Measurements from ENCODE around the gene WDR55. TPM values are rescaled to one million over a fixed set of nuclear protein-coding genes. Genes with fewer than 3 reads are reported as not detected.
"Not testable (repeated sequence)": the region's sequence is repeated elsewhere in the genome, so short reads cannot be mapped to it uniquely, and the experiment has no call there.

The WDR55 gene
- 10 to 100 TPM; 33.3 to 76.6 (median 36.1) TPM for total RNA-seq

GRCh38 chr5:140664359-140665119 is at the start of gene WDR55:
WDR55 (plus strand) TSS chr5:140664904; CDS start chr5:140664913, 9 bp downstream.
- Histone ChIP-seq H3K4me1 (peaks cover 12 to 27% (median 13%) of the 10 kb centered on the region in 4 donors), H3K27me3 (no peaks in the 10 kb centered on the region), H3K4me3 (peak within 1 kb of the TSS; percentile 73 to 87 (median 79)), H3K9me3 (no peaks in the 10 kb centered on the region), H3K36me3 (peaks cover 0 to 38% (median 18%) of the 10 kb centered on the region in 4 donors), H3K27ac (peak within 1 kb of the TSS; percentile 88 to 95 (median 94))
- DNase-seq, result peak; percentile 98
- intact Hi-C loops (cut with DNase I; ENCODE audit: low total_unique reads) (no loop called here), in situ Hi-C loops (cut with MboI; ENCODE audit: low pct_ligation_motif_present in 1 of 4, low pct_unique_long_range_greater_than_20kb in 1 of 4, low sequenced_read_pairs in 3 of 4) (loop anchor here in 1 of 4 donors (25.0 kb wide), 2 partner anchors 102 to 277 kb away; partner anchors contain the start of genes APBB3, SLC35A4 and SRA1)
- WGBS, 2 donors (ENCODE audit: low coverage in 1 of 2), result 0 to 2% methylated on average over 6 to 50 of the region's 54 CpGs
- TF ChIP-seq EP300 (IDR thresholded peaks at IDR 0.05; ENCODE audit: low read depth), result peak; percentile 1
- peak; percentile 93 for TF ChIP-seq POLR2A (IDR thresholded peaks at IDR 0.05)
- peak; percentile 92 to 98 (median 97) for TF ChIP-seq POLR2AphosphoS5 (IDR thresholded peaks at IDR 0.05)
- TF ChIP-seq CTCF (IDR thresholded peaks at IDR 0.05), result no peak

- no peak for TF ChIP-seq EP300 (IDR thresholded peaks at IDR 0.05; ENCODE audit: low read depth)
- TF ChIP-seq POLR2AphosphoS5 (IDR thresholded peaks at IDR 0.05), result no peak
- no peak for TF ChIP-seq POLR2A (IDR thresholded peaks at IDR 0.05)
- no peak for TF ChIP-seq CTCF (IDR thresholded peaks at IDR 0.05)
- Histone ChIP-seq H3K27me3 (no peaks in the 10 kb centered on the region), H3K36me3 (no peaks in the 10 kb centered on the region), H3K4me3 (no peak overlapping the region), H3K9me3 (no peaks in the 10 kb centered on the region), H3K4me1 (no peaks in the 10 kb centered on the region), H3K27ac (no peak overlapping the region)
- no peak for DNase-seq
- 64 to 80% methylated on average over 3 of the region's 3 CpGs for WGBS, 2 donors (ENCODE audit: low coverage in 1 of 2)
- in situ Hi-C loops (cut with MboI; ENCODE audit: low pct_ligation_motif_present in 1 of 4, low pct_unique_long_range_greater_than_20kb in 1 of 4, low sequenced_read_pairs in 3 of 4) (no loop called here), intact Hi-C loops (cut with DNase I; ENCODE audit: low total_unique reads) (no loop called here)
These were observed 42.4 kb upstream of the WDR55 start for GRCh38 chr5:140622301-140622700.

- H3K27me3 ChIP-seq; intact Hi-C loops (cut with DNase I; ENCODE audit: low total_unique reads); in situ Hi-C loops (cut with MboI; ENCODE audit: low pct_ligation_motif_present in 1 of 4, low pct_unique_long_range_greater_than_20kb in 1 of 4, low sequenced_read_pairs in 3 of 4); H3K4me3 ChIP-seq; H3K27ac ChIP-seq; H3K4me1 ChIP-seq; H3K36me3 ChIP-seq; H3K9me3 ChIP-seq; DNase-seq: not testable (repeated sequence)
These were observed 41.6 kb upstream of the WDR55 start for GRCh38 chr5:140623061-140623460.

- WGBS, 2 donors (ENCODE audit: low coverage in 1 of 2), result 85 to 89% methylated on average over 3 to 10 of the region's 10 CpGs
- H3K4me3 ChIP-seq; DNase-seq; H3K9me3 ChIP-seq; H3K27me3 ChIP-seq; H3K36me3 ChIP-seq; in situ Hi-C loops (cut with MboI; ENCODE audit: low pct_ligation_motif_present in 1 of 4, low pct_unique_long_range_greater_than_20kb in 1 of 4, low sequenced_read_pairs in 3 of 4); intact Hi-C loops (cut with DNase I; ENCODE audit: low total_unique reads); H3K4me1 ChIP-seq; H3K27ac ChIP-seq: not testable (repeated sequence)
These were observed 39.8 kb upstream of the WDR55 start for GRCh38 chr5:140624886-140625285.

GRCh38 chr5:140627972-140628371 is 36.7 kb upstream of the WDR55 start:
- in situ Hi-C loops (cut with MboI; ENCODE audit: low pct_ligation_motif_present in 1 of 4, low pct_unique_long_range_greater_than_20kb in 1 of 4, low sequenced_read_pairs in 3 of 4) (no loop called here), intact Hi-C loops (cut with DNase I; ENCODE audit: low total_unique reads) (no loop called here)
- Histone ChIP-seq H3K27me3 (no peaks in the 10 kb centered on the region), H3K36me3 (no peaks in the 10 kb centered on the region), H3K27ac (no peak overlapping the region), H3K4me1 (peaks cover 0 to 18% (median 7%) of the 10 kb centered on the region in 4 donors), H3K4me3 (no peak overlapping the region), H3K9me3 (no peaks in the 10 kb centered on the region)
- WGBS, 2 donors (ENCODE audit: low coverage in 1 of 2), result 78 to 96% methylated on average over 5 to 6 of the region's 6 CpGs
- no peak for DNase-seq
- TF ChIP-seq POLR2AphosphoS5 (IDR thresholded peaks at IDR 0.05), result no peak
- TF ChIP-seq EP300 (IDR thresholded peaks at IDR 0.05; ENCODE audit: low read depth), result no peak
- TF ChIP-seq CTCF (IDR thresholded peaks at IDR 0.05), result no peak
- no peak for TF ChIP-seq POLR2A (IDR thresholded peaks at IDR 0.05)
